KG1 (cell line): ENCODE measurements around the gene INCENP.
"Not testable (repeated sequence)": the region's sequence is repeated elsewhere in the genome, so short reads cannot be mapped to it uniquely, and the experiment has no call there.

Experiments used
- DNase-seq: peaks from one replicate; lab custom pipeline; 2025; lab: John Stamatoyannopoulos, UW

INCENP gene

DNA sequence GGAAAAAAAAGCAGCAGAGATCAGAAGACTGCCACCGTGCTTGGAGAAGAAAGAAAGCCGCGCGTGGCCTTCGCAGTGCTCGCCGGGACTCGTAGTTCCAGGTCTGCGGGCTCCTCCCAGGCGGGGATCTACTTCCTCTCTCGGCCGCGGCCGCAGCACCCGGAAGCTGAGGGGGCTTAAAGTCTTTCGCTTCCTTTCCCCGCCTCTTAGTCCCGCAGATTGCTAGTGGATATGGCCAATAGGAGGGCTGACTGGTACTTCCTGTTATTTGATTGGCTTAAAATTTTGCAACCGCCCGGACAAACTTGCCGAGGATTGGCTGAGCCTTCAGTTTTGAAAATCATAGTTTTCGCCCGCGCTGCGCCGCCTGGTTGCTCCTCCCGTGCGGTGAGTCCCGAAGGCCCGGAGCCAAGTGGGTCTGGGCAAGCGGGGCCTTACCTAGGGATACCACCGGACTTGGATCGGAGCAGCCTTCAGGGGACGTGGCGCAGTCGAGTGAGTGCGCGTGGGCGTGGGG lies at the start of gene INCENP:
Gene INCENP, plus strand, starts transcription at position 343 of the 517 bp plus-strand sequence. CDS start 4,151 bp downstream, outside the sequence.
- DNase-seq: peak; percentile 99

- no peak for DNase-seq
Measured at GRCh38 chr11:62075438-62075837, 48.4 kb upstream of the INCENP start.

GRCh38 chr11:62077132-62077531 lies 46.7 kb upstream of the INCENP start:
- no peak for DNase-seq

DNA sequence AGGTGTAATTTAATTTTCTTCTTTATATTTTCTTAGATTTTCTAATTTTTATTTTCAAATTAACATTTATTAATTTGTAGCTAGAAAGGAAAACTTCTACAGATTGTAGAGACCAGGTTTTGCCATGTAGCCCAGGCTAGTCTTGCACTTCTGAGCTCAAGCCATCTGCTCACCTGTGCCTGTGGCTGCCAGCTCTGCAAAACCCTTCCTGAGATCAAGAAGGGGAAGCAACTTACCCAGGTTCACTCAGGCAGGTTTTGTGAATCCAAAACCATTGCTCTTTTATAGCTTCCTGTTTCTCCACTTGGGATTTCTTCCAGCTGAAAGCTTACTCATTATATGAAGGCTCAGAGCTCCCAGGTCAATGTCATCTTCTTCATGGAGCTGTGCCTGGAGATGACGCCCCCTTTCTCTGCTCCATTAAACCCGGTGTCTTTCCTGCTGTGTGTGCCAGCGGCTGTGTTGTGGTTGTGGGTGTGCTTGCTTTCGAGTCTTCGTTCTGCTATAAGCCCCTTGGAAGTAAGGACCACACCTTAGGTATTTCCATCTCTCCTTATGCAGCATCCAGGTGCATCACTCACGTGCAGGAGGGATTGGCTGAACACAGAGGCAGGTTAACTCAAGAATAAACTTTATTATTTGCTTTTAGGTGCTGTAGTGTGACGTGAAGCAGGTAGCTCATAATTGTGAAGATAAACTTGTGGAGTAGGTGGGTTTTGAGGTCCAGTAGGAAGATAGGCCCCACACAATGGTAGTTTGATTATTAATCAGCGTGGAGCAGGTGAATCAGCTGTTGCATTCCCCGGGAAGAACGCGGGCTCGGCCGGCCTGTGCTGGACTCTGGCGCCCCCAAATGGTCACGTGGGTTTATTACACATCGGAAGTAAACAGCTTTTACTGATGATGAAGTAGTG lies 42.2 kb upstream of the INCENP start:
- DNase-seq: peak; percentile 56

DNA sequence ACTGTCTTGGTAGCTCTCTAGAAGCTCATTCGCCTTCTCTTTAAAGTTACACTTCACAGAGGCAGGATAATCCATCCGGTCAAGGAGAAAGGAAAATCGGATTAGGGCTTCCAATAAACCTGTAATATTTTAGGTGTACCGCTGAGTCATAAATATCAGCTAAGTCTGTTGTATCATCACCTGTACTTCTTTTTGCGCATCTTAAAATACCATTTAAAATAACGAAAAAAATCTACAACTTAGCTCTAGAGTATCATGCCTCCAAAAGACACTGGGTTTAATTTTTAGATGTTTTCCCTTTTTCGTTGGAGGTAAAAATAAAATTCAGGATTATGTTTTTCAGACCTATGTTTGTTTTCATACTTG lies 41.5 kb upstream of the INCENP start:
- DNase-seq: no peak

DNA sequence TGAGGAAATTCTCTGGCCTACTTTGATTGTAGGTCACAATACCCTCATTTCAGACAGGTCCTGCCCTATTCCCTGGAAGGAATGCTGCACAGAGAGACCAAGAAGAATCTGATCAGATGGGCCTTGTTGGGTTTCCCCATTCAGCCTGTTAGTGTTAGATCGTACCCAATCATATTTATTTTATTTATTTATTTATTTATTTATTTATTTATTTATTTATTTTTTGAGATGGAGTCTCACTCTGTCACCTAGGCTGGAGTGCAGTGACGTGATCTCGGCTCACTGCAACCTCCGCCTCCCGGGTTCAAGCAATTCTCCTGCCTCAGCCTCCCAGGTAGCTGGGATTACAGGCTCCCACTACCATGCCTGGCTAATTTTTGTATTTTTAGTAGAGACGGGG lies 39.0 kb upstream of the INCENP start:
- not testable (repeated sequence) for DNase-seq

- no peak for DNase-seq
Measured at GRCh38 chr11:62087694-62088093, 36.1 kb upstream of the INCENP start.

GRCh38 chr11:62088331-62088933 lies 35.4 kb upstream of the INCENP start:
- no peak for DNase-seq

GRCh38 chr11:62103141-62103540 lies 20.7 kb upstream of the INCENP start:
- DNase-seq: no peak

DNA sequence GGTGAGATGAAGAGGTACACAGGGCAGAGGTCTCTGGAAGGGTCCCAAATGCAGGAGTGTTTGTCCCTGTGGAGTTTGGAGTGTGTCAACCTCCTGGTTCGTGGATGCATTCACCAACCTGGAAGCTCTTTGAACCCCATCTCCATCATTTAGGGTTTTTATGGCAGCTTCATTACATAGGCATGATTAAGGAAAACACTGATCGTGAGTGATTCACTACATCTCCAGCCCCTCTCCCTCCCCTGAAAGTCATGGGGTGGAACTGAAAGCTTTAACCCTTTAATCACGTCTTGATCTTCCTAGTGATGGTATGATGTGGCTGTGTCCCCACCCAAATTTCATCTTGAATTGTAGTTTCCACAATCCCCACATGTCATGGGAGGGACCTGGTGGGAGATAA lies 19.8 kb upstream of the INCENP start:
- DNase-seq: no peak

GRCh38 chr11:62104816-62105653 lies 18.8 kb upstream of the INCENP start:
- no peak for DNase-seq

GRCh38 chr11:62105667-62106191 lies 18.1 kb upstream of the INCENP start:
- DNase-seq: no peak

- peak; percentile 51 for DNase-seq
Measured at GRCh38 chr11:62108017-62108750, 15.6 kb upstream of the INCENP start.

GRCh38 chr11:62108971-62109404 lies 14.8 kb upstream of the INCENP start:
- no peak for DNase-seq

DNA sequence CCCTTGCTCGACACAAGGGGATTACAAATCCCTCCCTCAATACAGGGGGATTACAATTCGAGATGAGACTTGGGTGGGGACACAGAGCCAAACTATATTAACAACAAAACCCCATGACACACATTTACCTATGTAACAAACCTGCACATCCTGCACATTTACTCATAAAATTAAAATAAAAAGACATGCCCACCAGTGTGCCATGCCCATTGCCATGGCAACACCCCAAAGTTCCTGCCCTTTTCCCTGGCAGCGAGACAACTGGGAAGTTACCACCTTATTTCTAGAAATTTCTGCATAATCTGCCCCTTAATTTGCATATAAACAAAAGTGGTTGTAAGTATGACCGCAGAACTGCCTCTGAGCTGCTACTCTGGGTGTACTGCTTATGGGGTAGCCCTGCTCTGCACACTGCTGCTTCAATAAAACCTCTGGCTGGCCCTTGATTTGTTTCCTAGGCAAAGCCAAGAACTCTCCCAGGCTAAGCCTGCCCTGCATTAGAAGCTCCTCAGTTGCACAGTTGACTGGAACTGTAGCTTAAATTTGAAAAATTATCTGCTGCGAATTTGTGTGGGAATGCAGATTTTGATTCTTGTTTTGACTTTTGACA lies 8.6 kb upstream of the INCENP start:
- DNase-seq: no peak

DNA sequence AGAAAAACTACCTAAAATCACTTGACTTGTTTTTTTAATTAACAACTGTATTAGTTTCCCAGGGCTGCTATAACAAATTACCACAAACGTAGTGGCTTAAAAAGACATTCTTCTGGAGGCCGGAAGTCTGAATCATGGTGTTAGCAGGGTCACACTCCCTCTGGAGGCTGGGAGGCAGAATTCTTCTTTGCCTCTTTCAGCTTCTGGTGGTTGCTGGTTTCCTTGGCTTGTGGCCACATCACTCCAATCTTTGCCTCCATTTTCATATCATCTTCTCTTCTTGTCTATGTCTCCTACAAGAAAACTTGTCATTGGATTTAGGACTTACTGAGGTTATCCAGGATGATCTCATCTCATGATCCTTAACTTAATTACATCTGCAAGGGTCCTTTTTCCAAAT lies 7.4 kb upstream of the INCENP start:
- no peak for DNase-seq

DNA sequence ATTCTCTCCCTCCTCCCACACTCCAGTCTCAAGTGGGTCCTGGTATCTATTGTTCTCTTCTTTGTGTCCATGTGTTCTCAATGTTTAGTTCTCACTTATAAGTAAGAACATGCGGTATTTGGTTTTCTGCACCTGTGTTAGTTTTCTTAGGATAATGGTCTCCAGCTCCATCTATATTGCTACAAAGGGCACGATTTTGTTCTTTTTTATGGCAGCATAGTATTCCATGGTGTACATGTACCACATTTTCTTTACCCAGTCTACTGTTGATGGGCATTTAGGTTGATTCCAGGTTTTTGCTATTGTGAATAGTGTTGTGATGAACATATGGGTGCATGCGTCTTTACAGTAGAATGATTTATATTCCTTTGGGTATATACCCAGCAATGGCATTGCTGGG lies 4.2 kb upstream of the INCENP start:
- no peak for DNase-seq

DNA sequence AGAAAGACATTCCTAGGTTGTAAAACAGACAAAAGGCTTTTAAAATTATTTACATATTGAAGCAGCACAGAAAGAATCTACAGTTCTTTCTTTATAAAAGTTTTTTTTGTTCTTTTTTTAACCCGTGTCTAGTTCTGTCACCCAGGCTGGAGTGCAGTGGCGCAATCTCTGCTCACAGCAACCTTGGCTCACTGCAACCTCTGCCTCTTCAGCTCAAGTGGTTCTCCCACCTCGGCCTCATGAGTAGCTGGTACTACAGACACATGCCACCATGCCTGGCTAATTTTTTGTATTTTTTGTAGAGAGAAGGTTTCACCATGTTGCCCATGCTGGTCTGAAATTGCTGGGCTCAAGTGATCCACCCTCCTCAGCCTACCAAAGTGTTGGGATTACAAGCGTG lies 3.8 kb upstream of the INCENP start:
- DNase-seq: no peak

- DNase-seq: no peak
Measured at GRCh38 chr11:62120431-62120830, 3.4 kb upstream of the INCENP start.

DNA sequence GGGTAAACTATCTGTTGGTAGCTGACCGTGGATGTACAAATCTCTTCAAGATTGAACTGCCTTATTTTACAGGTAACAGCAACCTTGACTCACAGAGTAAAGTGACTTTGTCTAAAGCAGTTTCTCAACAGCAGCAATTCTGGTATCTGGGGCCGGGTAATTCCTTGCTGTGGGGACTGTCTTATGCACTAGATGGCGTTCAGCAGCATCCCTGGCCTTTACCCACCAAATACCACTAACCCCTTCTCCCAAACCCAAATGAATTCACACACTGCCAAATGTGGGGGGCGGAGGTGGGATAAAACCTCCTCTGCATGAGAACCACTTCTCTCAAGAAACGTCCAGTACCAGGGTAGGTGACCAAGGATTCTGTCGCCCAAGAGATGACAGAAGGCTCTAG lies 1.7 kb upstream of the INCENP start:
- peak; percentile 6 for DNase-seq
